ENCODE measurements around the gene ELN.

Gene ELN

DNA sequence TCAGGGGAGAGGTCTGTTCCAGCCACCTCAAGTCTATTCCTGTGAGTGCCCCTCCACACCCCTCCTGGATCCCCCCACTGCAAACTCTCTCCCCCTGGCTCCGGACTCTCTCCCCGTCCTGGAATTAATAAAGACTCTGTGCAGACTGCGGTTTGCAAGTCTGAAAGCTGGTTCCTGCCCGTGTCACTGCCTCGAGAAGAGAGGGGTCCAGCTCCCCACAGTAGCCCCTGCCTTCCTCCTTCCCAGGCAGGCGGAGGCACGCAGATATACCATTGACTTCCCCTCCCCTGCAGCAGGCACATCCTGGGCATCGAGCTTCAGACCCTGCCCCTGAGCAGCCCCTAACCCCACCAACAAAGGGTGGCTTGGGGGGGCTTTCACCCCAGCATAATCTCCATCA is 2.2 kb upstream of the ELN start:
- no peak for DNase-seq (ENCODE audit: low read depth)

DNA sequence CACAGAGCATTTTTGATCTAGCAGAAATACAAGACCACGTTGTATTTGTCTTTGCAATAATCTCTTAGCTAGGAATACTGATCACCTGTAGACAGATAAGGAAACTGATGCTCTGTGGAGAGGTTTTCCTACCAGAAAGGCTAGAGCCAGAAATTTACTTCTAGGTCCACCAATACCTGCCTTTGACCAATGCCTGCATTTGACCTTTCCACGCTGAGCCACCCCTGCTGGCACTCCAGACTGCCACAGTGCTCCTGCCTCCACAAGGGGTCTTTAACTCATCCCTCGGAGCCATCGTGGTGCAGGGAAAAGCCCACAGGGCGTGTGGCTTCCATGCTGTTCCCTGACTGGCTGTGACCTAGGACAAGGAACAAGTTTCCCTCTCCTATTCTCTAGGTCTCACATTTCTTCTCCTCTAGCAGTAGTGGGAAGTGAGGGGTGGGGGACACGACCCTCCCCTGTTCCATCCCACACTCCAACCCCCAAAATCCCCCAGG is 1.5 kb upstream of the ELN start:
- no peak for DNase-seq (ENCODE audit: low read depth)

DNA sequence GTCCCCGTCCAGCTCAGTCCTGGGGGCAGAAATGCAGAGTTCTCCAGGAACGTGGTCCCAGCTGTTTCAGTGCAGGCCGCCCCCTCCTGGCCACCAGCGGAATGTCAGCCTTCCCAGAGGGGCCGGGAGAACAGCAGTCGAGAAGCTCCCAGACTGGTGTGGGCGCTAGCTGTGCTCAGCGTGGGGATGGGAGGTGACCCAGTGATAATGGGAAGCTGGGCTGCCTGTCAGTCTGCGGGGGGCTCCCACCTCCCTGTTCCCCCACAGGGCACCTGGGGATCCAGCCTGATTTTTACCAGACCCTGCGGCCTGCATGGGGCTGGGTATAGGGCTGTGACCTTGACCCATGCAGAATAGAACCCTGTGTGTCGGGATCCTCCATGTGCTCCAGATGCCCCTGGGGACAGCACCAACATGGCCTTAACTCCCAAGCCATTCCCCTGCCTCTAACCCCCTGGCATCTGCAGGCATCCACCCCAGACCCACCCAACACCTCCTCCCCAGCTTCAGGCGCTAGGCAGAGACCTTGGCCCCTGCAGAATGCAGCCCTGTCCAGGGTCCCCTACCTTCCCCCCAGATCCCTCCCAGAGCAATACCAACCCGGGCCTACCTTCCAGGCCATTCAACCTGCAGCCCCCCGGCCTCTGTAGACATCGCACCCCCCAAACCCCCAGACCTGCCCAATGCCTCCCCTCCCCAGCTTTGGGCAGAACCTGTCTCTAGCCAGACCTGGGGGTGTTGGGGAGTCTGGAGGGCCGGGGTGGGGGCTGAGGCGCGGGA is 880 bp upstream of the ELN start:
- DNase-seq (ENCODE audit: low read depth), result peak; percentile 43

DNA sequence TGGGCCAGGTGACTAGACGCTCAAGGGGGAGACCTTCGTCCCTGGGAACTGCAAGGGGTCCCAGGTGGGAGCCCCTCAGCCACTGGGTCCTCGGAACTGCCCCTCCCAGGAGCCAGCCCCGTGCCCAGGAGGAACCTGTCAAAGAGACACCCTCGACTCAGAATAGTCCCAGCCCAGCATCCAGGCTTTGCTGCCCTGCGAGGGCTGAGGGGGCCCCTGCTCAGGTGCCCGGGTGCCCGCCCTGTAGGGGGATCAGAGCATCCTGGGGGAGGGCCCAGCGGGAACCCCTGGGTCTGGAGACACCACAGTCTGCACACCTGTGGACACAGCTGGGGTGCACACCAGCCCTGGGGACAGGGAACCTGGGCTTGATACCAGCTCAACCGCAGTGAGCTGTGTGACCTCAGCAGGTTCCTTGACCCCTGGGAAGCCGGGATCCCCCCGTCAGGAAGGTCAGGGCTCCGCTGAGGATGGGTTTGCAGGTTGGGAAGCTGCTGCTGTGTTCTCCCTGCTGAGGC is 407 bp downstream of the ELN start:
- no peak for DNase-seq (ENCODE audit: low read depth)

DNA sequence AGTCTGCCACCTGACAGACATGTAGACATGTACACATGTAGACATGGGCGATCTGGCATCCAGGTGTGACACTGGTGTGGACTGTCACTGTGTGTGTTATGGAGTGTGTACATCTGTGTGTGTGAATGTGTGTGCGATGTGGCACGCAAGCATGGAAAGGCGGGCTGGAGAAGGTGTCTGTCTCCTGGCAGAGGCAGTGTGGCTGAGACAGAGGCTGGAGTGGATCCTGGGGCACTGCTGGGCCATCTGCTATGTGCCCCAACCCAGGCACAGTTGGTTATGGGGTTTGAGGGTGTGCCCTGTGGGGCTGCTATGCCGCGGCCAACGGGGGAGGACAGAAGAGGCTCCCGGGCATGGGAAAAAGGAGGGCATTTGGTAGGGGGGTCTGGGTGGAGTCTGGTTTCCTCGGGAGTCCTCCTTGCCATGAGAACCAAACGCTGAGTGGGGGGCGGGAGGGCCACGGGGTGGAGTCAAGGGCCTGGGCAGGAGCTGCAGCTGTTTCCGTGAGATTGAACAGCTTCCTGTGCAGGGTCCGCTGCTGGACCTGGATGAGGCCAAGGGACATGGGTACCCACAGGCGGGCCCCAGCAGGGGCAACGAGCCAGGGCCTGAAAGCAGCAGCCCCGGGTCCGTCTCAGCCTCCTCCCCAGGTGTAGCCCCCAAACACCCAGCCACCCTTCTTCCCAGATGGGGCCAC is 1.3 kb downstream of the ELN start:
- no peak for DNase-seq (ENCODE audit: low read depth)

DNA sequence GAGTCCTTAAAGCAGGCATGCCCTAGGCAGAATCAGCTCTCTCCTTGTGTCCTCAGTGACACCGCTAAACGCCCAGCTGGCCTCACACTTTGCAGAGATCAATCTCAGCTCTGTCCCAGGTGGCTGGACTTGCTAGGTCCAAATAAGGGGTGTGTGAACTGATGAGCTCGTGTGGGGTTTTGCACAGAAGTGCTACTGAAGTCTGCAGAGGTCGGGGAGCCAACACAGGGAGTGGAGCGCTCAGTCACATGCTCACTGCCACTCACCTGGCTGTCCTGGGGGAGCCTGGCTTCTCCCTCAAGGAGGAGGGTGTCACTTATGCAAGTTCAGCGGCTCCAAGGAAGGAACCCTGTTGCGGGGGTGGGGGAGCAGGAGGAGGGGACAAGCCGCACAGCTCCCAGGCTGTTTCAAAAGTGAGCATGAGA is 2.0 kb downstream of the ELN start:
- no peak for DNase-seq (ENCODE audit: low read depth)

DNA sequence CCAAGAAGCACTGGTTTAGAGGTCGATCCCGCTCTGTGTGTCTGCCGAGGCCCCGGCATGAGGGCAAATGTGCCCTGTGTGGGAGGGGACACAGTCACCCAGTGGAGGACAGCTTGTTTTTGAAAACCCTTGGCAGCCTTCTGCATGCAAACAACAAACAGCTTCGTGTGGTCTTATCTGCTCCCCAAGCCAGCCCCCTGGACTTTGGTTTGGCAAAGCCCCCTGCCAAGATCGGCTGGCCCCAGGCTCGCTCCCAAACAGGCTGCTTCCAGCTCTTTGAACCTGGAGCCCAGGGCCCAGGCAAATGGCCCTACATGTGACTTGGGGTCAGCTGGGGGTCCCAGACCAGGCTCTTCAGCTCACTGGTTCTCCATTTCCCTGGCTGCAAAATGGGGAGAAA is 2.9 kb downstream of the ELN start:
- DNase-seq (ENCODE audit: low read depth), result no peak

DNA sequence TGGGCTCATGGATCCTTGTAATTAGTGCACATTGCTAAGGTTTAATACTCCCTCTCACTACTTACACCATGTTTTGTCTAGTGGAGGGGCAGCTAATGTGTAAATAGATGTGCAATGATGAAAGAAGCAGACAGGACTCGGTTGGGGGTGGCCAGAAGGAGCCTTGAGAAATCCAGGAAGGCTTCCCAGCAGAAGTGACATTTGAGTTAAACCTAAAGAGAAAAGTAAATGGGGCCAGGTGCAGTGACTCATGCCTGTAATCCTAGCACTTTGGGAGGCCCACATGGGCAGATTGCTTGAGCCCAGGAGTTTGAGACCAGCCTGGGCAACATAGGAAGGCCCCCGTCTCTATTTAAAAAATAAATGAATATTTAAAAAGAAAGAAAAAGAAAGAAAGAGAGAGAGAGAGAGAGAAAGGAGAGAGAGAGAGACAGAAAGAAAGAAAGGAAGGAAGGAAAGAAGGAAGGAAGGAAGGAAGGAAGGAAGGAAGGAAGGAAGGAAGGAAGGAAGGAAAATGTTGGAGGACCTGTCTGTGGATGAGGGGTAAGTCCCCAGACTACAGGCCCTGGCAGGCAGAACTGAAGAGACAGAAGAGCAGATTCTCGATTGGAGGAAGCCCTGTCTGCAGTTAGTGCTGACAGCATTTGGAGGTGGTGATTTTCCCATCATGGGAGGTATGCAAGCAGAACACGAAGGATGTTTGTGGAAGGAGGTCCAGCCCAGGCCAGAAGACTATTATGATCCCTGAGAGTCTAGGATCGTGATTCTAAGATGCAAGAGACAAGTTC is 3.6 kb downstream of the ELN start:
- no peak for DNase-seq (ENCODE audit: low read depth)

DNA sequence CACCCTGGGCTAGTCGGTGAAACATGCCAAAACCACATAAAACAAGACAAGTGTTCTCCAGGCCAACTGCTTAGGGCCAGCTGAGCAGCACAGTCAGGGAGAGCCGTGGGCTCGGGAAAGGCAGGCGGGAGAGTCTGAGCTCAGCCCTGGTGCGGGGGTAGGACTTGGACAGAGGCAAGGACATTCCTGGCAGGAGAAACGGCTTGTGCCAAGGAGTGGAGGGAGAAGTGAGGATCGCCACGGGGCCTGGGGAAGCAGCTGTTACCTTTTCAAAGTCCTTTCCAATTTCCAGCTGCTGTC is 4.2 kb downstream of the ELN start:
- no peak for DNase-seq (ENCODE audit: low read depth)

DNA sequence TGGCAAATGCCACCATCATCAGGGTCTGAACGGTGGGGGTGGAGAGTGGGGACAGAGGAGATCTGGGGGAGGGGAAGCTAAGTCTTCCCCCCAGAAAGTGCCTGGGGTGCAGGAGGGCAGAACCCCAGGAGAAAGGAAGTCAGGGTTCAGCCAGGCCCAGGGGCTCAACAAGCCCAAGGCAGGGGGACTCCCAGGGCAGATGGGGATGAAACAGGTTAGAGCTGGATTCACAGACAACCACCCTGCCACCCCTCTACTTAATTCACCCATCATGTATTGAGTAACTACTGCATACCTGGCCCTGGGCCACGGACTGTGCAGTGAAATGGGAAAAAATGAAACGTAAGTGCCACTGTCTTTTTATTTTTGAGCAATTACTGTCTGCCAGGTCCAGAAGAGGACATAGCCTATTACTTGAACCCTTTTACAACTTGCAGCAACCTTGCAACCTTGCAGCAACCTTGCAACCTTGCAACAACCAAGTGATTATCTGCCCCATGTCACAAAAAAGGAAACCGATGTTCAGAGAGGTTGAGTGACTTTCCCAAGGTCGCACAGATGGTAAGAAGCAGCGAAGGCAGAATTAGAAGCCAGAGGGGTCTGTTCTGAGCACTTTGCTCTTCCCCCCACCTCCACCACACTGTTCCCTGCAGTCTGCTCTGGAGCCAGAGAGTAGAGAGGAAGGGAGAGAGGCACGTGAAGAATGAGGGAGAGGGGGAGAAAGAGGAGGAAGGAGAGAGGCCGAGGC is 4.8 kb downstream of the ELN start:
- no peak for DNase-seq (ENCODE audit: low read depth)

DNA sequence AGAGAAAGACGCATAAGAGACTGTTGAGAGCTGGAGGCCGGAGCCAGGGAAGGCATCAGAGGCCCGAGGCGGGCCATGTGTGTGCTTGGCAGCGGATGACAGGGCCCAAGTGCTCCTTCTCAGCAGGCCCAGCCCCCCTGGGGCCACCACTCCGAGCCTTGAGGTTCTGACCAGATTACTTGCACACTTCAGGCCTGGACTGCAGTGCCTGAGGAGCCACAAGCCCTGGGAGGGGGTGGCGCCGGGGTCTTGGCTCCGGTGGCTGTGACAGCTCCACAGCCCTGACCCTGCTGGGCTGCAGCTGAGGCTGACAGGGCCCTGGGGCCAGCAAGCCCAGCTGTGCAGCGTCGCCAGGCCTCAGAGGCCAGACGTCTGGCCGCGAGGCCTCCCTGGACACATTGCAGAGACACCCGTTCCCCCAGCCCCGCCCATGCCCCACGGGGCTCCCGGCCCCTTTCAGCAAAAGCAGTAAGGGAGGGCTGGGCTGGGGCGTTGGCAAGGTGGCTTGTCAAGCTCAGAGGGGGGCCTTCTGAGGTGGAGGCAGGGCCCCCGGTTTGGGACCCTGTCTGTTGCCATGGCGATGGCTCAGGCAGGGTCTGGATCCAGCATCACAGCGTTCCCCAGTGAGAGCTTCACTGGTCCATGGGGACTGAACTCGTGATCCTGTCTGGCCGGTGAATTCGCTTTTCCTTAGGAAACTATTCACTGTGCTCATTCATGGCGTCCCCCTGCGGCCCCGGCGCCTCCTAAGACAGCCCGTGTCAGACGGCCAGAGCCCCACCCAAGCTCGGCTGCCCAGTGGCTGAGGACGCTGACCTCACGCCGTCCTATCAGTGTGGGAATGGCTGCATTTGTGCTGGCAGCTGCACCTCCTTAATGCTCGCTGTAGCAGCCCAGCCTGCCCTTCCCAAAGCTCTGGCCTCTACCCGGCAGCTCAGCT is 5.7 kb downstream of the ELN start:
- no peak for DNase-seq (ENCODE audit: low read depth)

DNA sequence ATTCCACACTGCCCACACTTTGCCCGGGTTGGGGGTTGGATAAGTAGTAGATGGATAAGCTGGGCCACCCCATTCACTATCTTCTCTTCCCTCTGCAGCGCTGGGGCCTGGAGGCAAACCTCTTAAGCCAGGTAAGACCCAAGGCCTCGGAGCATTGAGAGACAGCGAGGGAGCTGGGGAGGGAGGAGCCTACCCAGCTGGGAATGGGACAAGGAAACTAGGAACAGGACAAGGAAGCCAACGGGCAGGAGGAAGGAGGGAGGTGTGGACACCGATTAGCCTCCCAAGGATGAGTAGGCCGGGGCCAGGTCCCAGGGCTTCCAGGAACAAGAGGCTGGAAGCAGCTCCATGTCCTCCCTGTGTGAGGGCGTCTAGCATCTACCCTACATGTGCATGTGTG is 9.6 kb downstream of the ELN start:
- no peak for DNase-seq (ENCODE audit: low read depth)

DNA sequence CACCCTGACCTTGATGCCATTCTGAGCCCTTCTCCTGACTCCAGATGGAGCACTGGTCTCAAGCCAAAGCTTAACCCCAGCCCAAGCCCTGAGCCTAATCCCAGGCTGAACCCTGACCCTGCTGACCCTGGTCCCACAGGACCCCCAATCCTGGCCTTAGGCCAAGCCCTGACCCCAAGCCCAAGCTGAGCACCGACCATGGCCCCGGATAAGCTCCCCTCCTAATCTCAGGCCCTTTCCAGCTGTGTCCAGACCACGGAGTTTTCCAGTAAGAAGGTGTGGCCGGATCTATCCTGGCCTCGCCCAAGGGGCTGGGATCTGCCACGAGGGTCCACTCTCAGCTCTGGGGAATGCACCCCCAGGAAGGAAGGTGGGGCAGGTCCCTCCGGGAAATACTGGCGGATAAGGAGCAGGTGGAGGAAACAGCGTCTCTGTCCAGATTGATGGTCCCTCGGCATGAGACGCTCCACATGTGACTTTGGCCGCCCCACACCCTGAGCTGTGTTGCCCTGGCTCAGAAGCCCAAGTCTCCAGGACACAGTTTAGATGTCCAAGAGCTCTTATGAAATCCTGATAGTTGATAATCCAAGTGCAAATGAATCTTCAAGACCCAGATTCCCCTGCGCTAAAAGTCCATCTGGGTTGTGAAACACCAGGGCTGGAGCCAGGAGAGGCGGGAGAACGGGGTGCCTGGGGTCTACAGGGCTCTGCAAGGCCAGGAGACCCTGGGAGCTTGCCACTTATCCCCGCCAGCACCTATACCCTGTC is 10.4 kb downstream of the ELN start:
- no peak for DNase-seq (ENCODE audit: low read depth)

DNA sequence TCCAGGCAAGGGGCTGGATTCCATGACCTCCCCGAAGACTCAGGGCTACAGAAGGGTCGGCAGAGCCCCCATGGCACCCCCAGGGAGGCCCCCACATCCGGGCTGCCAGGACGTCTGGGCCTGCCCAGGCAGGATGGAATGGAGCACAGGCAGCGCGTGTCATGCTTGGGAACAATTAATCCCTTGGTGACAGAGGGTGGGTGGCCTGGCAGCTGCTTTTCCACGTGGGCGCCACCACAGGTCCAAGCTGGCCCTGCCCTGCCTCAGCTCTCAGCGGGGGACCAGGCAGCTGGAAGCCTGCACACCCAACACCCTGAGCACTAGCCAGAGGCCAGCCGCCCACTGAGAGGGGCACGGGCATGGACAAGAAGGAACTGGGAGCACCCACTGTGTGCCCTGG is 11.4 kb downstream of the ELN start:
- no peak for DNase-seq (ENCODE audit: low read depth)

DNA sequence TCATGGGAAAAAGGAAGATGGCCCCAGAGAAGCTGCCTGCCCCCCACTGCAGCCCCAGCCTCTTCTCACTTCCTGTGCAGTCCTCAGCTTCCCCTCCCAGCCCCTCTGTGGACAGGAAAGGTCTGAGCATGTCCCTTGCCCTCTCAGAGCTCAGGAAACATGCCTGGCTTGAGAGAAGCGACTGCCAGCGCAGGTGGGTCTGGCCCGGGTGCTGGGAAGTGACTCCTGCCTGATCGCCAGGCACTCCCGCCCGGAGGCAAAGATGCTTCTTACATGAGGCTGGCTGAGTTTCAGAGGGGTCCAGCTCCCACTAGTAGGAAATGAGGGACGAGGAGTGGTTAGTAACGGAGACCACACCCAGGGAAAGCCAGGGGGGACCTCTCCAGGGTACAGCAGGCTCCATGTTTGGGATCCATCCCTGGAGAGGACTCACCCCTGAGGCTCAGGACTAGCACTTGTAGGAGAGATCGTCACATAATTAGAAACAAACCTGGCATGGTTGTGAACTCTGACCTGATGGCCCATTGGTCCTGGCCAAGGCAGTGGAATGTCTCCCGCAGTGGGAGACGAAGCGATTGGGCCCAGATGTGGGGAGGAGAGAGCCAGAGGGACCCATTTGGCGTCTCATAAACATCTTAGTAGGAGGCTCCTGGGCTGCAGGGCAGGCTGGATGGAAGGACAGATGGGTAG is 12.3 kb downstream of the ELN start:
- DNase-seq (ENCODE audit: low read depth), result no peak

DNA sequence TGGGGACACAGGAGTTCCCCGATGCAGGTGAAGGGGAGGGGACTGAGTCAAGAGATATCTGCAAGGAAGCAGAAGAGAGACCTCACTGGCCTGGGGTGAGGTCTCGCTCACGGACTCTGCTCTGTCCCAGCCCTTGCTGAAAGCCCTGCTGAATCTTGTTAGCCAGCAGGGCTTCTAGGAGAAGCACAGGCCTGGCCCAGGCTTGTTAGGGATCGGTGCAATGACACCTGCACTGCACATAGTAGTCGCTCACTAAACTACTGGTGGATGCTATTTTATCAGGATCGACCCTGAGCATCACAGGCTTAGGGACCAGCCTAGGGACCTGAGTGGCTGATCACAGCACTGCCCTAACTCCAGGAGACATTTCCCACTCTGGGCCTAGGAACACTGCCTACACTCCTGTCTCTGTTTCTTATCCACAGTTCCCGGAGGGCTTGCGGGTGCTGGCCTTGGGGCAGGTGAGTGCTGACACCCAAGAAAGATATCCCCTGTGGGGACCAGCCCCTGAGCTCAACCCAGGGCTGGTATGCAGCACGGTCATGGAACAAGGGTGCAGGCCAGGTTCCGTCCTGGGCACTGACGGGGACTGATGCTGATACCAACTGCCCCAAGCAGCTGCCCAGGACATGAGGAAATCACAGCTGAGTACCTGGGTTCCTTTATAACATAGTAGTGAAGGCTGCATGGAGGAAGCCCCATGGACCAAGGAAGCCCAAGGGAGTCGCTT is 13.0 kb downstream of the ELN start:
- DNase-seq (ENCODE audit: low read depth), result no peak

DNA sequence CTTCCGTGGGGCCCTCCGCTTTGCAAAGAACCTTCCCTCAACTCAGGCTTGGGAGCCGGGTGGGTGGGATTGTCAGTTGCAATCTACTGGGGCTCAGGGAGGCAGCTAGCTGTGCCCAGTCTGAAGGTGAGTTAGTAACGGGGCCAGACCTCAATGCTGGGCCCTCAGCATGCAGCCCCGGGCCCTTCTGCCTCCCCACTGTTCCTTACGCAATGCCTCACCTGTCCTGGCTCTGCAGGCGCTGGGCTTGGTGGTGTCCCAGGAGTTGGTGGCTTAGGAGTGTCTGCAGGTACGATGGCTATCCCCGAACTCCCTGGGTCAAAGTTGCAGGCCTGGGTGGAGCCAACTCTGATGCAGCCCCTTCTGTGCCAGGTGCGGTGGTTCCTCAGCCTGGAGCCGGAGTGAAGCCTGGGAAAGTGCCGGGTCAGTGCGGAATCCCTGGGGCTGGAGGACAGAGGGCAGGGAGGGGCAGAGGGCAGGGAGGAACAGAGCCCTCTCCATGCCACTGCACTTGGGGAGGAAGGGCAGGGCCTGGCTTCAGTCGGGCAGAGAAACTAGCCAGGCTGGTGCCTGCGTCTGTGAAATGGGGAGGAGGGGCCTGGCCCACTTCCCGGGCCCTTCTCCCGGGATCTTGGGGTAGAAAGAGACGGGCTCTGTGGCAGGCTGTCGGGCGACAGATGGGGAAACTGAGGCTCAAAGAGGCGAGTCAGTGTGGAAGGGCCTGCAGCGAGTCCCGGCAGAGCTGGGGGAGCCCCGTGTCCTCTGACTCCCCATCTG is 15.0 kb downstream of the ELN start:
- DNase-seq (ENCODE audit: low read depth), result no peak

DNA sequence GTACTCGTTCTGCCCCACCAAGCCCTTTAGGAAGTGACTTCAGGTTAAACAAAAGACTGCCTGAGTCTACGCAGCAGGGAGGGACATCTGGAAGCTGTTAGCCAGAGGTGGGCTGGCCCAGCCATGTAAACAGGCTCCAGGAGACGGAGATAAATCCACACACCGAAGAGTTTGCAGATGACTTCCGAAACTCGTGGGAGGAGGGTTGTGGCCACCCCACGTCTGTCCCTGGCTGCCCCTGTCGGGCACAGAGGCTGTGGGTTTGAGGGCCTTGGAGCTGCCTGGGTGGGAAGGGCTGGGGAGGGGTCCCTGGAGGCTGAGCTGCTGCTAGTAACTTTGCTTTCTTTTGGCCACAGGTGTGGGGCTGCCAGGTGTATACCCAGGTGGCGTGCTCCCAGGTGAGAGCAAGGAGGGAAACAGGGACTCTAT is 15.6 kb downstream of the ELN start:
- no peak for DNase-seq (ENCODE audit: low read depth)

Measured in activated T-helper 9 cell treated with anti-CD3 and anti-CD28 coated beads, Interleukin-2, amount 50 U/mL, for 16 hours (primary cell).